Activated CD4-positive, alpha-beta T cell treated with anti-CD3 and anti-CD28 coated beads for 24 hours (primary cell): ENCODE results near the gene CSNK1E.

Experiments
- DNase-seq, 2 donors: peaks; one replicate each; pipeline ENCODE4 v3.0.0-alpha.2; 2020; ENCODE audit warnings: low read depth in 2 of 2

Gene CSNK1E

GRCh38 chr22:38273135-38273826 lies 44.0 kb downstream of the CSNK1E start:
- DNase-seq = no peak

- peak; percentile 62 to 65 for DNase-seq
These were observed 44.7 kb downstream of the CSNK1E start, which contains the start of gene TMEM184B for GRCh38 chr22:38272373-38273134. Gene TMEM184B (minus strand): TSS chr22:38273010. CDS start chr22:38247961, 25,049 bp downstream.

GRCh38 chr22:38271927-38272372 lies 45.3 kb downstream of the CSNK1E start:
- DNase-seq = no peak

- no peak for DNase-seq
These were observed 46.1 kb downstream of the CSNK1E start for GRCh38 chr22:38271101-38271500.

GRCh38 chr22:38270091-38270992 lies 46.9 kb downstream of the CSNK1E start:
- DNase-seq = no peak

- DNase-seq = no peak
These were observed 47.8 kb downstream of the CSNK1E start for GRCh38 chr22:38269466-38269865.

- no peak for DNase-seq
These were observed 50.1 kb downstream of the CSNK1E start for GRCh38 chr22:38267086-38267485.

- DNase-seq = no peak
These were observed 51.1 kb downstream of the CSNK1E start for GRCh38 chr22:38266120-38266519.

GRCh38 chr22:38264322-38264843 lies 52.9 kb downstream of the CSNK1E start:
- no peak for DNase-seq

GRCh38 chr22:38262051-38262795 lies 55.0 kb downstream of the CSNK1E start:
- no peak for DNase-seq

- no peak for DNase-seq
These were observed 56.2 kb downstream of the CSNK1E start for GRCh38 chr22:38260761-38261681.

- DNase-seq = no peak
These were observed 57.9 kb downstream of the CSNK1E start for GRCh38 chr22:38259370-38259769.

GRCh38 chr22:38258895-38259294 lies 58.3 kb downstream of the CSNK1E start:
- DNase-seq = no peak

- no peak for DNase-seq
These were observed 59.5 kb downstream of the CSNK1E start for GRCh38 chr22:38257650-38258250.

GRCh38 chr22:38257181-38257580 lies 60.1 kb downstream of the CSNK1E start:
- DNase-seq = no peak

- no peak for DNase-seq
These were observed 61.5 kb downstream of the CSNK1E start for GRCh38 chr22:38255697-38256096.

- no peak for DNase-seq
These were observed 65.9 kb downstream of the CSNK1E start for GRCh38 chr22:38251341-38251692.

GRCh38 chr22:38250643-38251340 lies 66.4 kb downstream of the CSNK1E start:
- no peak for DNase-seq
